ENCODE measurements around the gene ZNF611. TPM values are rescaled to one million over a fixed set of nuclear protein-coding genes. Genes with fewer than 3 reads are reported as not detected.

The ZNF611 gene
- 2.2 and 3.4 TPM in 2 replicates for total RNA-seq

DNA sequence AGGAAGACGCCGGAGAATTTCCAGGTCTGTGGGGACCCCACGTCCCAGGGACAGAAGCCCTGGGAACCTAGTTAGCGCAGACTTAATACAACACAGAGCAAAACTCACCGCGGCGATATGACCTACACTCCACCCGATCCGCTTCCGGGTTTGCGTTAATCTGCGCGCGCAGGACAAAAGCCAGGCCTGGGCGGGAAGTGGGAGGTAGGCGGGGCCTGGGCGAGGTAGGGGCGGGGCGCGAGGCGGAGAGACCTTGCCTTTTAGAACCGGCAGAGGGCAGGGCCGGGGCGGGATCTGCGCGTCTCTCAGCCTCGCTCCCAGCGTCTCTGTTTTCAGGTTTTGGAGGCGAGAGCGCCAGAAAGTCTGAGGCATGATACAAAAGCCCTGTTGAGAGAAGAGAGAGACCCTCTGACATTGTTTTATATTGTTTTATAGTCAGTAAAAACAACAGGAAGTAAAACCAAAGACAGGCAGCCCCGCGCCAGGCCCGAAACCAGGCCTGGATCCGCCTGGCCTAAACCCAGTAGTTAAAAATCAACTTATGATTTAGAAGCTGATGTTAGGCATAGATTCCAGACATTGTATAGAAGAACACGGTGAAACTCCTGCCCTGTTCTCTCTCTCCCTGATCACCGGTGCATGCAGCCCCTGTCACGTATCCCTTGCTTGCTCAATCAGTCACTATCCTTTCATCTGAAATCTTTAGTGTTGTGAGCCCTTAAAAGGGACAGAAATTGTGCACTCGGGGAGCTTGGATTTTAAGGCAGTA, at the start of gene ZNF611:
Gene ZNF611, minus strand, starts transcription at position 152 of the 769 bp plus-strand sequence. CDS start 19,150 bp downstream, outside the sequence.

Other genes with a start within 250 kb of the ZNF611 start
- 5.8 and 6.3 TPM in 2 replicates for gene ZNF808, start 207.4 kb downstream of the ZNF611 start, total RNA-seq
- gene ZNF701, start 164.8 kb downstream of the ZNF611 start, total RNA-seq, result 2.6 and 6.4 TPM in 2 replicates
- 8.7 and 15.8 TPM in 2 replicates for gene ZNF83, start 96.7 kb downstream of the ZNF611 start, total RNA-seq
- gene ZNF600, start 51.7 kb upstream of the ZNF611 start, total RNA-seq, result 2.2 and 5.0 TPM in 2 replicates
- 12.0 and 12.7 TPM in 2 replicates for gene ZNF28, start 86.6 kb upstream of the ZNF611 start, total RNA-seq
- 6.8 and 10.1 TPM in 2 replicates for gene ZNF468, start 122.6 kb upstream of the ZNF611 start, total RNA-seq
- 5.4 and 5.5 TPM in 2 replicates for gene ZNF320, start 162.6 kb upstream of the ZNF611 start, total RNA-seq
- gene ZNF888, start 188.4 kb upstream of the ZNF611 start, total RNA-seq, result 3.4 and 6.2 TPM in 2 replicates
- gene ZNF816, start 227.8 kb upstream of the ZNF611 start, total RNA-seq, result 3.5 and 4.8 TPM in 2 replicates

All from hair follicular keratinocyte (primary cell).